Keratinocyte (primary cell): ENCODE data around the gene FNBP1.

Experiments
- EZH2 ChIP-seq: IDR thresholded peaks from one replicate; pipeline ENCODE4 v1.6.1; 2012; ENCODE audit warnings: inconsistent platforms, mild to moderate bottlenecking, low read length, moderate library complexity
- TF ChIP-seq, protein P1 (sequence below), 3 experiments: IDR thresholded peaks in 1 of 3; conservative IDR thresholded peaks in 1 of 3; optimal IDR thresholded peaks in 1 of 3; 2 replicates in 2 of 3; 3 replicates in 1 of 3; pipeline versions ENCODE3 to v1.5.1; 2011; ENCODE audit warnings: low read length in 3 of 3, mild to moderate bottlenecking in 3 of 3, moderate library complexity in 2 of 3, control low read depth in 1 of 3, inconsistent platforms in 1 of 3; ENCODE audit not compliant: insufficient read depth in 2 of 3; ENCODE audit errors: extremely low read depth in 1 of 3

GRCh38 chr9:129879103-129879699 lies 163.8 kb downstream of the FNBP1 start:
- TF ChIP-seq, protein P1, sequence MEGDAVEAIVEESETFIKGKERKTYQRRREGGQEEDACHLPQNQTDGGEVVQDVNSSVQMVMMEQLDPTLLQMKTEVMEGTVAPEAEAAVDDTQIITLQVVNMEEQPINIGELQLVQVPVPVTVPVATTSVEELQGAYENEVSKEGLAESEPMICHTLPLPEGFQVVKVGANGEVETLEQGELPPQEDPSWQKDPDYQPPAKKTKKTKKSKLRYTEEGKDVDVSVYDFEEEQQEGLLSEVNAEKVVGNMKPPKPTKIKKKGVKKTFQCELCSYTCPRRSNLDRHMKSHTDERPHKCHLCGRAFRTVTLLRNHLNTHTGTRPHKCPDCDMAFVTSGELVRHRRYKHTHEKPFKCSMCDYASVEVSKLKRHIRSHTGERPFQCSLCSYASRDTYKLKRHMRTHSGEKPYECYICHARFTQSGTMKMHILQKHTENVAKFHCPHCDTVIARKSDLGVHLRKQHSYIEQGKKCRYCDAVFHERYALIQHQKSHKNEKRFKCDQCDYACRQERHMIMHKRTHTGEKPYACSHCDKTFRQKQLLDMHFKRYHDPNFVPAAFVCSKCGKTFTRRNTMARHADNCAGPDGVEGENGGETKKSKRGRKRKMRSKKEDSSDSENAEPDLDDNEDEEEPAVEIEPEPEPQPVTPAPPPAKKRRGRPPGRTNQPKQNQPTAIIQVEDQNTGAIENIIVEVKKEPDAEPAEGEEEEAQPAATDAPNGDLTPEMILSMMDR (optimal IDR thresholded peaks at IDR 0.05 in 1 of 3, IDR thresholded peaks at IDR 0.05 in 1 of 3, conservative IDR thresholded peaks at IDR 0.05 in 1 of 3; ENCODE audit: extremely low read depth in 1 of 3, insufficient read depth in 2 of 3, low read length in 3 of 3) = no peak
- no peak for TF ChIP-seq EZH2
